HL-60 (cell line): ENCODE measurements around the gene STAT6.

Experiments used
- CTCF ChIP-seq: IDR thresholded peaks from one replicate; pipeline ENCODE4 v1.5.1; 2011; ENCODE audit warnings: low read length, control low read depth, inconsistent platforms; ENCODE audit not compliant: insufficient read depth
- GABPA ChIP-seq: IDR thresholded peaks from 2 replicates; pipeline ENCODE4 v1.6.1; 2012; ENCODE audit warnings: low read depth

- TF ChIP-seq GABPA (no peak), CTCF (no peak)
Measured at GRCh38 chr12:57142727-57143126, 31.6 kb upstream of the STAT6 start.
